Fibroblast of mammary gland (primary cell): ENCODE data around the gene ACACA.
"Not testable (repeated sequence)": the region's sequence is repeated elsewhere in the genome, so short reads cannot be mapped to it uniquely, and the experiment has no call there.

ENCODE experiments used
- DNase-seq: peaks from one replicate; pipeline ENCODE4 v3.0.0-alpha.2; 2010; ENCODE audit warnings: low read depth
- H3K4me3 ChIP-seq: 2 replicates; pipeline ENCODE4 v1.5.1; 2011; ENCODE audit warnings: low read depth, mild to moderate bottlenecking, low read length, moderate library complexity; ENCODE audit not compliant: control insufficient read depth
- CTCF ChIP-seq: conservative IDR thresholded peaks from 2 replicates; pipeline ENCODE4 v1.5.1; 2011; ENCODE audit warnings: low read depth, low read length, inconsistent platforms; ENCODE audit not compliant: control insufficient read depth, insufficient read depth

Gene ACACA

DNA sequence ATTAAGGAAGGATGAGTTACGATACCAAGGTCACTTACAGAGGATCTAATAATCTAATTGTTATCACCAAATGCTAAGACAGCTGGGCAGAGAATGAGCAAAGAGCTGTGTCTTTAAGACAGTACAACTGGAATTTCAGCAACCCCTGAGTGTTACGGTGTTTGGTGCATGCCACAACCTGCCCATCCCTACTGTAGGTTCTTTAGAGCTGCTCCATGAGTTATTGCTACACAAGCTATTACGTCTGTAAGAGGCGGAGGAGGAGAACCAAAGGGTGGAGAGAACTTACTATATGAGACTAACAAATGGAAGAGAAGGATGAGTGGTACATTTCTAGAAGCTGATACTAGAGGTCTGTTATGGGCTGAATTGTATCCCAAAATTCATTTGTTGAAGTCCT is 45.1 kb downstream of the ACACA start:
- DNase-seq = no peak
- TF ChIP-seq CTCF = no peak

GRCh38 chr17:37360632-37361031 is 46.0 kb downstream of the ACACA start:
- no peak overlapping the region for H3K4me3 ChIP-seq
- DNase-seq = peak; percentile 57
- no peak for TF ChIP-seq CTCF

More for the DNA sequence above, 45.1 kb downstream of the ACACA start:
- H3K4me3 ChIP-seq = no peak overlapping the region

DNA sequence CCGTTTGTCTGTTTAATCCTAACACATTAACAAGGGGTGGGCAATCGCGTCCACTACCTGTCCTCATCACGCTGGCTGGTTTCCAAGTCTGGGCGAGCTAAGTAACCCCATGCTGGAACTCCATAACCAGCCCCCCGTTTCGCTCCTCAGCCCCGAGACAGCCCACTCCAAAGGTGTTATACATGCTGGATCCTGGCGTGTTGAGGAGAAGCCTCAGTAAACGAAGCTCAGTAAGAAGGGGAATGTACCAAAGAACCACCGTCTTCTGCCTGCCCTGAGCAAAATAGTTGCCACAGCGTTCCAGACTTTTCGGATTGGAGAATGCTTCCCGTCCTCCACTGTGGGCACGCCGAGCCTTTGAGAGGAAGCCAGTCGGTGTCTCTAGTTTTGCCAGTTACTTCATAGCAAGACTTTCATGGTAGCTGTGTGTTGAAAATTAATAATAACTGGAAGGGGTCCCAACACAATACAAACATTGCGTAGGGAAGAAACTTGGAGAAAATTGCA is 46.9 kb downstream of the ACACA start:
- H3K4me3 ChIP-seq = peak overlapping the region; percentile 24
- TF ChIP-seq CTCF = no peak
- no peak for DNase-seq

- TF ChIP-seq CTCF = no peak
- H3K4me3 ChIP-seq = peak overlapping the region; percentile 94
These were observed 47.6 kb downstream of the ACACA start for GRCh38 chr17:37358830-37359681.

DNA sequence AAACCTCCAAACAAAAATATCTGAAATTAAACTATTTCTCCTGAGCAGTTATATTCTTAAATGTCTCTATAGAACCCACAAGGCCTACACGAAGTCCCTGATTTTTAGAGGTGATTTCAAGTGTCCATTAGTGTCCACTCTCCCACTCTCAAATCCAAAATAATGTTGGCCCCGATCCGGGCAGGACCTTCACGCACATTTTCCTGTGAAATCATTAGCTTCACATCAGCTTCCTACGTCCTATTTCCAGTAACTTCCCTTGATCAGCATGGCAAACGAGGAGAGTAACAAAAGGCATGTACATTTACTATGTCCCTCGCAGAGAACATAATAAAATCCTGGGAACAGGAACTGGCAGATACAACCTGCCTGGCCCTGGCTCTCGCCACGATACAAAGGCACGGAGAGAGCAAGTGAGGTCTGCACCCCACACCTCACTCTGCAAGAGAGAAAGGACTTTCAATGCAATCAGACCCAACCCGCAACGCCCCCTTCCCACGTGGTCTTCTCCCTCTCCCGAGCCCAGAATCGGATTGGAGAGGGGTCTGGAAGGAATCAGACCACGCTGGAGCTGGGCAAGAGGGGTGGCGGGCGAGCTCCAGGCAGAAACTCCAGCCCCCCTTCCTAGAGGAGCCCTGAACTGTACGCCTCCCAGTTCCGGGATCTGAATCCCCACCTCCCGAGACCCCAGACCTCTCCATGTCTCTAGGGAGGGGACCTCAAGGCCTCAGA is 48.4 kb downstream of the ACACA start:
- no peak for TF ChIP-seq CTCF
- peak; percentile 42 for DNase-seq
- peak overlapping the region; percentile 94 for H3K4me3 ChIP-seq

More at GRCh38 chr17:37358830-37359681, 47.6 kb downstream of the ACACA start:
- DNase-seq = peak; percentile 92

GRCh38 chr17:37356796-37357569 is 49.7 kb downstream of the ACACA start:
- H3K4me3 ChIP-seq = peak overlapping the region; percentile 94
- not testable (repeated sequence) for DNase-seq

DNA sequence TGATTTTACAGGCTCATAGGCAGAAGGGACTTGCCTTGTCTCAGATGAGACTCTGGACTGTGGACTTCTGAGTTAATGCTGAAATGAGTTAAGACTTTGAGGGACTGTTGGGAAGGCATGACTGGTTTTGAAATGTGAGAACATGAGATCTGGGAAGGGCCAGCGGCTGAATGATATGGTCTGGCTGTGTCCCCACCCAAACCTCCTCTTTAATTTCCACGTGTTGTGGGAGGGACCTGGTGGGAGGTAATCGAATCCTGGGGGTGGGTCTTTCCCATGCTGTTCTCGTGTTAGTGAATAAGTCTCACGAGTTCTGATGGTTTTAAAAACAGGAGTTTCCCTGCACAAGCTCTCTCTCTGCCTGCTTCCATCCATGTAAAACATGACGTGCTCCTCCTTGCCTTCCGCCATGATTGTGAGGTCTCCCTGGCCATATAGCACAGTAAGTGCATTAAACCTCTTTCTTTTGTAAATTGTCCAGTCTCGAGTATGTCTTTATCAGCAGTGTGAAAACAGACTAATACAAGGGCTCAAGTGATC is 59.7 kb downstream of the ACACA start:
- not testable (repeated sequence) for H3K4me3 ChIP-seq

More for the DNA sequence above, 59.7 kb downstream of the ACACA start:
- not testable (repeated sequence) for DNase-seq
